ENCODE measurements around the gene NTN4. TPM values are rescaled to one million over a fixed set of nuclear protein-coding genes. Genes with fewer than 3 reads are reported as not detected.

The NTN4 gene
- total RNA-seq, 1 experiment from 2014 or later: 0.17 TPM

GRCh38 chr12:95624589-95624988, 166.0 kb downstream of the NTN4 start:
- Histone ChIP-seq H3K9ac (ENCODE audit: extremely low read depth, insufficient read length, low read length) (no peak overlapping the region), H2BK120ac (ENCODE audit: low read depth, low read length, poor library complexity, severe bottlenecking) (no peak overlapping the region), H3K27ac (ENCODE audit: insufficient read length, low read depth, low read length) (no peak overlapping the region), H3K27me3 (ENCODE audit: insufficient read depth, low read length) (no peaks in the 10 kb centered on the region), H2BK12ac (ENCODE audit: insufficient read length, low read depth, low read length) (no peak overlapping the region), H3K56ac (ENCODE audit: insufficient read length, low read depth, low read length) (no peak overlapping the region), H3K9me3 (ENCODE audit: control insufficient read depth, low read depth, low read length) (no peaks in the 10 kb centered on the region), H2AK5ac (ENCODE audit: insufficient read length, low read length) (no peak overlapping the region), H4K8ac (replicated peaks; ENCODE audit: insufficient read length, low read depth, low read length) (no peak overlapping the region), H3K4me1 (ENCODE audit: insufficient read depth, low read length) (no peaks in the 10 kb centered on the region; the same call in 1 of the 2 replicates), H3K23ac (ENCODE audit: insufficient read length, low read depth, low read length) (no peak overlapping the region), H3K4me2 (ENCODE audit: insufficient read depth, insufficient read length, low read length) (no peak overlapping the region), H3K14ac (ENCODE audit: insufficient read depth, low read length) (no peak overlapping the region), H4K20me1 (ENCODE audit: control insufficient read depth, insufficient read depth, insufficient read length) (no peaks in the 10 kb centered on the region), H4K91ac (ENCODE audit: insufficient read length, low read depth, low read length) (no peak overlapping the region), H4K5ac (ENCODE audit: insufficient read length, low read depth, low read length) (no peak overlapping the region), H3K79me1 (ENCODE audit: insufficient read depth, low read depth, low read length, poor library complexity, severe bottlenecking) (no peaks in the 10 kb centered on the region), H2AFZ (ENCODE audit: low read length) (no peak overlapping the region), H3K79me2 (ENCODE audit: insufficient read depth, low read length) (no peaks in the 10 kb centered on the region), H2BK5ac (ENCODE audit: insufficient read length, low read length) (no peak overlapping the region), H2BK15ac (ENCODE audit: low read depth, low read length) (no peak overlapping the region), H3K23me2 (ENCODE audit: insufficient read length, low read depth, low read length, poor library complexity, severe bottlenecking) (no peaks in the 10 kb centered on the region), H2BK20ac (ENCODE audit: low read depth, low read length, poor library complexity, severe bottlenecking) (no peak overlapping the region), H3K18ac (ENCODE audit: insufficient read length, low read depth, low read length) (no peak overlapping the region), H3K4ac (ENCODE audit: low read depth, low read length) (no peak overlapping the region), H3T11ph (ENCODE audit: low read length) (no peak overlapping the region)
- Mint-ChIP-seq H3K4me1 (peaks cover 16 to 21% of the 10 kb centered on the region in 2 experiments), H3K4me3 (no peak overlapping the region), H3K36me3 (ENCODE audit: insufficient read depth in 1 of 3, low read depth in 3 of 3) (no peaks in the 10 kb centered on the region), H3K27ac (peak overlapping the region in 2 of 3 experiments; percentile 70 to 93; a peak in 3 of 7 replicates), H3K27me3 (ENCODE audit: low read depth) (no peaks in the 10 kb centered on the region), H3K9me3 (no peaks in the 10 kb centered on the region)
- TF ChIP-seq CTCF (conservative IDR thresholded peaks at IDR 0.05): no peak
- WGBS (ENCODE audit: extremely low coverage, insufficient read length, low lambda C conversion rate): no CpG with 5 or more reads among the region's 7 CpGs
- DNase-seq: no peak
